Superior temporal gyrus (tissue), 1 donor: ENCODE data around the gene ZNF319.

Experiments used
- DNase-seq: peaks from one replicate; pipeline ENCODE4 v3.0.0-alpha.2; 2016; ENCODE audit errors: extremely low spot score

Gene ZNF319

DNA sequence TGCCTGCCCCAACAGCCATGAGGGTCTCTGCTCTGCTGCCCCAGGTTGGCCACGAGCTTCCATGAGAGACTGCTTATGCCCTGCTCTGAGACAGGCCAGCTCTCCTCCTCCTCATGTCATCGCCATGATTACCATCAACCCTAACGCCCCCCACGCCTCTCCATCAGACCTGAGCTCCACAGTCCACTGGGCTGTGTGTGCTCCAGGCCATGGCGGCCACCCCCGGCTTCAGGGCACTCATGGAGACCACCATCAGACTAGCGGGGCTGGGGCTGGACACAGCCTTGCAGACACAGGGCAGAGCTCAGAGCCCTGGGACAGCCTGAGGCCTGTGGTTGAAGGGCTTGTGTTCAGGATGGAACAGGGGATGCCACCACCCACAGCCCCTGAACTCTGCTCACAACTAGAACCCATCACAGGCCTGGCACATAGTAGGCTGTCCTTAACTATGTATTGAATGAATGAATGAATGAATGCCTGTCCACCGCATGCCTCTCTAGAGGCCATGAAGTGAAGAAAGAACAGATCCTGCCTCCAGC lies 44.1 kb downstream of the ZNF319 start:
- DNase-seq: no peak

GRCh38 chr16:57955572-57956188 lies 44.8 kb downstream of the ZNF319 start:
- no peak for DNase-seq

DNA sequence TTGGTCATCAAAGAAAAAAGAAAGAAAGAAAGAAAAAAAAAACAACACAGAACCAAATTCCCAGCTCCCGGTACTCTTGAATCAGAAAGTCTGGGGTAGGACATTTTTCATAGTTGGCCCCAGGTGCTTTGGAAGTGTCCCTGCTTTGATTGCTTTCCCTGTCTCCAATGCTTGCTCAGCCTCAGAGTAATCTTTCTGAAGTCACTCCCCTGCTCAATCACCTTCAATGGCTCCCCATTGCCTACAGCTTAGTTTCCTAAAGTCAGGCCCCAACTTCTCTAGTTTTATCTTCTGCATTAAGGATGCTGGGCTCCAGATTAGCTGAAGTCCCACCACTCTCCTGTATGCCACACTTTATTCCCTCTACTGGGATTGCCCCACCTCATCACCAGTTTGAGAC lies 46.6 kb downstream of the ZNF319 start:
- DNase-seq: no peak

GRCh38 chr16:57952909-57953308 lies 47.6 kb downstream of the ZNF319 start:
- DNase-seq: no peak

GRCh38 chr16:57951204-57951960 lies 49.1 kb downstream of the ZNF319 start:
- no peak for DNase-seq

DNA sequence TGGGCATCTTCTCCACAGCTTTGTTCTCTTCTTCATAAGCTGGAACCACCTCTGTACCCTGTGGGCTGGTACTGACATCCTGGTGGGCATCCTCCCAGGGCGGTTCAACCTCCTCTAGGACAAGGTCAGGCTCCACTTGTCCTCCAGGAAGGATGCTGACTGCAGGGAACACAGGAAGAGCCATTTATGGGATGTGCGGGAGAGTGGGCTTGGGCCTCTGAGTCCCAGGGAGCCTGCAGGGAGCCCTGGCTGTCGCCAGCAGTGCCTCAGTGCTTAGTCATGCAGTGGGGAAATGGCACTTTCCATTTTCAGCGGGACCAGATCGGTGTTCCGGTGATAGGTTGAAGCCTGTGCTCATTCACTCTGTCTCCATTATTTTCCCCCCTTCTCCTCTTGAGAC lies 50.1 kb downstream of the ZNF319 start:
- DNase-seq: no peak

DNA sequence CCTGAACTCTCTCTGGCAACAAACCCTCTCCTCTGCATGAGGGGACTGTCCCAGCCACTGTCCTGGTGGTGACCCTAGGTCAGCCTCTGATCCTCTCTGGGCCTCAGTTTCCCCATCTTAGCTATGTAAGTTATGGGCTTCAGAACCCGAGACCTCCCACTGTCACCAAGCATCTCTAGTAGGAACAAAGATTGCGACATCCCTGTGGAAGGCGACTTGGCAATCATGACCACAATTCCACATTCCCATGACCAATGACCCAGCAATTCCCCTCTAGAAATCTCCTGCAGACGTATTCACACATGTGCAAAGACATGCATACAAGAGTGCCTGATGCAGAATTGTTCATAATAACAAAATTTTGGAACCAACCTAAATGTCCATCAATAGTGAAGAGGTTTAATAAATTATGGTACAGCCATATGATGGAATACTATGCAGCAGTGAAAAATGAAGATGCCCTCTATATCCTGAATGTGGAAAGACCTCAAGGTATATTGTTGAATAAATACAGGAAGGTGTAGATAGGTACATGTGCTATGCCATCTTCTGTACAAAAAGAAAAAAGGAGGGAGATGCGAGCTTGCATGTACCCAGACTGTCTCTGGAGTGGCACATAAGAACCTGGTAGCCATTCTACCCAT lies 50.8 kb downstream of the ZNF319 start:
- DNase-seq: no peak

DNA sequence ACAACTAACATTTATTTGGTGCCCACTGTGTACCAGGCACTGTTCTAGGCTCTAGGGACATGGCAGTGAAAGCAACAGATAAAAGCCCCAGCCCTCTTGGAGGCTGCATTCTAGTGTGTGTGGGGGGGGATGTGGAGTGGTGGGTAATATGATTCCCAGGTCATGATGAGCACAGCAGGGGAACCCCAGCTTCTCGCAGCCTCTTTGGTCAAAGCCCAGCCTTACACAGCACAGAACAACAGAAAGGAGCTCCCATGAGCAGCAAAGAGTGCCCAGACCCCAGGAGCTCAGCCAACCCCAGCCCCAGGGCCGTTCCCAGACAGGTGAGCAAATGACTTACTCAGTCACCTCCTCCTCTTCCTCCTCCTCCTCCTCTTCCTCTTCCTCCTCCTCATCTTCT lies 51.5 kb downstream of the ZNF319 start:
- DNase-seq: no peak

DNA sequence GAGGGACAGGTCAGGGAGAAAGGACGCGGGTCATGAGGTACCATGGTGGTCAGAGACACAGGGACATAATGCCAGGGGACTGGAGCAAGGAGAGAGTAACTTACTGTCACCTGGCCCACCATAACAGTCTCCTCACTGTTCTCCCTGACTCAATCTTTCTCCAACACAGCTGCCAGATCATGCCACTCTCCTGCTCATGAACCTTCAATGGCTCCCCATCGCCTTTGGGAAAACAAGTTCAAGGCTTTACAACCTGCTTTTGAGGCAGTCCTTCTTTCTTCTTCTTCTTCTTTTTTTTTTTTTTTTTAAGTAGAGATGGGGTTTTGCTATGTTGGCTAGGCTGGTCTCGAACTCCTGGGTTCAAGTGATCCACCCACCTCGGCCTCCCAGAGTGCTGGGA lies 52.4 kb downstream of the ZNF319 start:
- no peak for DNase-seq

DNA sequence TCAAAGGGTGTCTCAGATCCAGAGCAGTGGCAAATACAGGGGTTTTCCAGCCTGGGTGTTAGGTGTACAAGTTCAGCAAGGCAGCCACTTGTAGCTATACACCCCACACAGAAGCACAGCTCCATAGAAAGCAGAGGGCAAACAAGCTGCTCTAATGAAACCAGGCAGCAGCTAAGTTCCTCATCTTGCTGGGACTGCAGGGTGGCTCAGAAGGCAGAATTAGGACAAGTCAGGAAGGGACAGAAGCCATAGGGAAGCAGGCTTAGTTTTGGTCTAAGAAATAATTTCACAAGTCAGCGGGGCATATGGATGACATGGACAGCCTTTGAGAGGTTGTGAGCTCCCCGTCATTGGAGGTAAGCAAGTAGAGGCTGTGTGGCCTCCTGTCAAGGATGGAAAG lies 53.2 kb downstream of the ZNF319 start:
- no peak for DNase-seq

DNA sequence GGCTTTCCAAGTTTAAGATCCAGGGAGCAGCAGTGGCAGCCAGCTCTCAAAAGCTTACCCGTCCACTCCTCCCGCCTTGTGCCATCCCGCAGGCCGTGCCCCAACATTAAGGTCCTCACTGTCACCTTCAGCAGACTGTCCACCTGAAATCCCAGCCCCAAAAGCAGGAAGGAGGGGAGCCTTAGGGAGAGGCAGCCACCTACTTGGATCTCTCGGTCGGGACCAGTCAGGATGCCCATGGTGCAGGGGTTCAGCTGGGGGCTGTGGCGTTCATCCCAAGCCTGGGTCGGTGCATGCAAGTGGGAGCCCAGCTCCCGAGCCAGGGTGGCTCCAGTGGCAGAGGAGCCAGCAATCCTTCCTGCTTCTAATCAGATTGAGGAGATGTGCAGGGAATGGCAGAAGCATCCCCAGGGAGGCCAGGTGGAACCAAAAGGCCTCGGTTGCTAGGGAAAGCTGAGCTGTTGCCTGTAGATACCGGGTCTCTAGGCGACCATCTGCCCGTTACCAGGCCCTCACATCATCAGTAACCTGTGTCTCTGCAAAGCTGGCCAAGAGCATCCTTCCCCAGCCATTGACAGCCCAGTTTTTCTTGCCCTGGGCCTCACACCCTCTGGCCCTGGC lies 54.2 kb downstream of the ZNF319 start:
- no peak for DNase-seq

DNA sequence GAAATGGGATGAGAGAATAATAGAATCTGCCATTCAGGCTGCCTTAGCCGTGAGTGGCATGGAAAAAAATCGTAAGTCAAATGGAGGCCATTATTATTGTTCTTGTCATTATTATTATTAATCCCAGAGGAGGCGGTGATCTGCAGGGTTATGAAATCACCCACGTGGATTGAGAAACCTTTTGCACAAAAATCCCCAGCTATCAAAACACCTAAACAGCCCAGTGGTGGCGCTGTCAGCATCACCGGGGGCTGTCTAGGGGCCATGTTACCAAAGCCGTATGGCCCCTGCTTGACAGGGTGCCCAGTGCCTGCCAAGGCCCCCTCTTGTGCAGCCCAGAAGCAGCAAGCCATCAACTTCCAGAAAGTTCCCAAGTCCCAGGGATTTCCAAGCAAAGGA lies 54.7 kb downstream of the ZNF319 start:
- no peak for DNase-seq

- no peak for DNase-seq
Observed at GRCh38 chr16:57944970-57945739, 55.3 kb downstream of the ZNF319 start.
